Stimulated activated CD4-positive, alpha-beta T cell treated with anti-CD3 and anti-CD28 coated beads, Interleukin-2, amount 100 ng/mL, for 4 hours (primary cell): ENCODE data around the gene SHC2.
"Not testable (repeated sequence)": the region's sequence is repeated elsewhere in the genome, so short reads cannot be mapped to it uniquely, and the experiment has no call there.

Experiments
- DNase-seq: peaks from one replicate; pipeline ENCODE4 v3.0.0-alpha.2; 2020; ENCODE audit warnings: low read depth

Gene SHC2

DNA sequence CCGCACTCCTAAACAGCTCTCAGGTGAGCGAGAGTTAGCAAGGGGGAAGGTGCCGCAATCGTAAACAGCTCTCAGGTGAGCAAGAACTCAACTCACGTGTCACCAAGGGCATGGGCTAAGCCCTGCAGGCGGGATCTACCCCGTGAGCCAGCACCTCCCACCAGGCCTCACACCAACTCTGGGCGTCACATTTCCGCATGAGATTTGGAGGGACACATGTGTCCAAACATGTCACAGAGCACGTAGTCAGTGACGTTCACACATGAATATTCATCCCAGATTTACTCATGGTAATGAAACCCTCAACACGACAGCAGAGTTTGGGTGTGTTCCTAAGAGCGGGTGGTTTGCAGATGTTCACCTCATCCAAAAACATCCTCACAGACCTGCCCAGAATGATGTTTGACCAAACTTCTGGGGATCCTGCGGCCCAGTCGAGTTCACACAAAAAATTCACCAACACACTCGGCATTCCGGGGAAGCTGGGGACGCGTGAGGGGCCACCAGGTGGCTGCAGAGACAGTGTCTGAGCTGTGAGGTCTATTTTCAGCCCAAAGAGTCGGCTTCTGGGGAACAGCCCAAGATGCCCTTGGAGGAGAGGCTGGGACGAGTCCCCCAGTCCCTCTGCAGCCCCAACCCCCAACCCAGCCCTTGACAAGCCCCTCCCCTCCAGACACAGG lies 71.4 kb downstream of the SHC2 start:
- no peak for DNase-seq

DNA sequence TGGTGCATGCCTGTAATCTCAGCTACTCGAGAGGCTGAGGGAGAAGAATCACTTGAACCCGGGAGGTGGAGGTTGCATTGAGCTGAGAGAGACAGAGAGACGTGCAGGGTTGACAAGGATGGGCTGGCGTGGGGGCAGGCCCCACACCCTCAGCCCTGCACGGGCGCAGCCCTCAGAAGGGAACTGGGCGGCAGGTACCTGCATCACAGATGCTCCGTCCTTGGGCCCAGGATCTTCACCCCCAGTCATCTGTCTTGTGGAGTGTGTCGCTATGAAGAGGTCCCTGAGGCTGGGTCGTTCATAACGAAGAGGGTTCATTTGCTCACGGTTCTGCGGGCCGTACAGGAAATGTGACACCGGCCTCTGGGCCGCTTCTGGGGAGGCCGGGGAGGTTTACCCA lies 72.1 kb downstream of the SHC2 start:
- no peak for DNase-seq

- DNase-seq = no peak
Measured at GRCh38 chr19:387777-388176, 73.1 kb downstream of the SHC2 start.

DNA sequence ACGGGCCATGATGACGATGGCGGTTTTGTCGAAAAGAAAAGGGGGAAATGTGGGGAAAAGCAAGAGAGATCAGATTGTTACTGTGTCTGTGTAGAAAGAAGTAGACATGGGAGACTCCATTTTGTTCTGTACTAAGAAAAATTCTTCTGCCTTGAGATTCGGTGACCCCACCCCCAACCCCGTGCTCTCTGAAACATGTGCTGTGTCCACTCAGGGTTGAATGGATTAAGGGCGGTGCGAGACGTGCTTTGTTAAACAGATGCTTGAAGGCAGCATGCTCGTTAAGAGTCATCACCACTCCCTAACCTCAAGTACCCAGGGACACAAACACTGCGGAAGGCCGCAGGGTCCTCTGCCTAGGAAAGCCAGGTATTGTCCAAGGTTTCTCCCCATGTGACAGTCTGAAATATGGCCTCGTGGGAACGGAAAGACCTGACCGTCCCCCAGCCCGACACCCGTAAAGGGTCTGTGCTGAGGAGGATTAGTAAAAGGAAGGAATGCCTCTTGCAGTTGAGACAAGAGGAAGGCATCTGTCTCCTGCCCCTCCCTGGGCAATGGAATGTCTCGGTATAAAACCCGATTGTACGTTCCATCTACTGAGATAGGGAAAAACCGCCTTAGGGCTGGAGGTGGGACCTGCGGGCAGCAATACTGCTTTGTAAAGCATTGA lies 74.1 kb downstream of the SHC2 start:
- DNase-seq = not testable (repeated sequence)

DNA sequence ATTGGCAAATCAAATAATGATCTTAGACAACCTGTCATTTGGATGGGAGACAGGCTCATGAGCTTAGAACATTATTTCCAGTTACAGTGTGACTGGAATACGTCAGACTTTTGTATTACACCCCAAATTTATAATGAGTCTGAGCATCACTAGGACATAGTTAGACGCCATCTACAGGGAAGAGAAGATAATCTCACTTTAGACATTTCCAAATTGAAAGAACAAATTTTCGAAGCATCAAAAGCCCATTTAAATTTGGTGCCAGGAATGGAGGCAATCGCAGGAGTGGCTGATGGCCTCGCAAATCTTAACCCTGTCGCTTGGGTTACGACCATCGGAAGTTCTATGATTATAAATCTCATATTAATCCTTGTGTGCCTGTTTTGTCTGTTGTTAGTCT lies 74.6 kb downstream of the SHC2 start:
- not testable (repeated sequence) for DNase-seq

DNA sequence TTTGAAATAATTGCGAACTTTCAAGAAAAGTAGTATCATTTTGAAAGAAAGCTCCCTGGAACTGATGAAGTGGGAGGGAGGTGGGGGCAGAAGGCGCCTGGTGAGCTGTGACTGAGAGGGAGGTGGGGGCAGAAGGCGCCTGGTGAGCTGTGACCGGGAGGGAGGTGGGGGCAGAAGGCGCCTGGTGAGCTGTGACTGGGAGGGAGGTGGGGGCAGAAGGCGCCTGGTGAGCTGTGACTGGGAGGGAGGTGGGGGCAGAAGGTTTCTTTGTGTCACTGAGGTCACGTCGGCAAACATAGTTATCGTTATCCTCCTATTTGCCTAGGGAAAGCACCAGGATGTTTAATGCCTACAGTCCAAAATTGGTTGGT lies 76.0 kb downstream of the SHC2 start:
- no peak for DNase-seq

- no peak for DNase-seq
Measured at GRCh38 chr19:383922-384798, 76.7 kb downstream of the SHC2 start.

GRCh38 chr19:383040-383439 lies 77.8 kb downstream of the SHC2 start:
- no peak for DNase-seq

DNA sequence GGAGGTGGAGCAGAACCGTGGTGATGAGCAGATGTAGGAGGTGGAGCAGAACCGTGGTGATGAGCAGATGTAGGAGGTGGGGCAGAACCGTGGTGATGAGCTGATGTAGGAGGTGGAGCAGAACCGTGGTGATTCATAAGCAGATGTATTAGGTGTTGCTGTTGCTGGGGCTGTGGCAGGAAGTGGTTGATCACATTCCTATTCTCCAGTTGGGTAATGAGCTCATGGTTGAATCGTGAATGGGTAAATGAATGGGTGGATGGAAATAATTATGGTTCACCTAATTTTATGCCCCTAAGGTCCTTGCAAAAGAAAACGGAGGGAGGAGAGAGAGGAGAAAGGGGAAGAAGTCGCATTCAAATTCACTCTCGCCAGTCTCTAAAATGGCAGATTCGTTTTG lies 78.3 kb downstream of the SHC2 start:
- DNase-seq = peak; percentile 43

DNA sequence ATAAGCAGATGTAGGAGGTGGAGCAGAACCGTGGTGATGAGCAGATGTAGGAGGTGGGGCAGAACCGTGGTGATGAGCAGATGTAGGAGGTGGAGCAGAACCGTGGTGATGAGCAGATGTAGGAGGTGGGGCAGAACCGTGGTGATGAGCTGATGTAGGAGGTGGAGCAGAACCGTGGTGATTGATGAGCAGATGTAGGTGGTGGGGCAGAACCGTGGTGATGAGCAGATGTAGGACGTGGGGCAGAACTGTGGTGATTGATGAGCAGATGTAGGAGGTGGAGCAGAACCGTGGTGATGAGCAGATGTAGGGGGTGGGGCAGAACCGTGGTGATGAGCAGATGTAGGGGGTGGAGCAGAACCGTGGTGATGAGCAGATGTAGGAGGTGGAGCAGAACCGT lies 78.9 kb downstream of the SHC2 start:
- DNase-seq = not testable (repeated sequence)

DNA sequence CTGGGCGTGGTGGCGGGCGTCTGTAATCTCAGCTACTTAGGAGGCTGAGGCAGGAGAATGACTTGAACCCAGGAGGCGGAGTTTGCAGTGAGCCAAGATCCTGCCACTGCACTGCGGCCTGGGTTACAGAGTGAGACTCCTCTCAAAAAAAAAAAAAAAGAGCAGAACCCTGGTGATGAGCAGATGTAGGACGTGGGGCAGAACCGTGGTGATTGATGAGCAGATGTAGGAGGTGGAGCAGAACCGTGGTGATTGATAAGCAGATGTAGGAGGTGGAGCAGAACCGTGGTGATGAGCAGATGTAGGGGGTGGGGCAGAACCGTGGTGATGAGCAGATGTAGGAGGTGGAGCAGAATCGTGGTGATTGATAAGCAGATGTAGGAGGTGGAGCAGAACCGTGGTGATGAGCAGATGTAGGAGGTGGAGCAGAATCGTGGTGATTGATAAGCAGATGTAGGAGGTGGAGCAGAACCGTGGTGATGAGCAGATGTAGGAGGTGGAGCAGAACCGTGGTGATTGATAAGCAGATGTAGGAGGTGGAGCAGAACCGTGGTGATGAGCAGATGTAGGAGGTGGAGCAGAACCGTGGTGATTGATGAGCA lies 80.1 kb downstream of the SHC2 start:
- DNase-seq = not testable (repeated sequence)

GRCh38 chr19:379796-380195 lies 81.0 kb downstream of the SHC2 start:
- DNase-seq = no peak

DNA sequence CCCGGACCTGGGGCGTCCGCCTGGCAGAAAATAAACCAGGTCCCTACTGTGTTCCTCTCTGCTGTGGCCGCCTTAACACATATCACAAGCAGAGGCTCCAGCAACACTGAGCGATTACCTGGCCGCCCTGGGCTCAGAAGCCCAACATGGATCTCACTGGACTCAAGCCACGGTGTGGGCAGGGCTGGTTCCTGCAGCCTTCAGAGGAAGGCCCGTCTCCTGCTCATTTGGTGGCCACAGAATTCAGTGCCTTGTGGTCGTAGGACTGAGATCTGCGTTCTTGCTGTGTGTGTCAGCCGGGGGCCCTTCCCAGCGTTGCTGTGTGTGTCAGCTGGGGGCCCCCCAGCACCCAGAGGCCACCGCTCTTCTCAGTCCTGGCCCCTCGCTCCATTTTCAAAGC lies 82.1 kb downstream of the SHC2 start:
- DNase-seq = no peak

DNA sequence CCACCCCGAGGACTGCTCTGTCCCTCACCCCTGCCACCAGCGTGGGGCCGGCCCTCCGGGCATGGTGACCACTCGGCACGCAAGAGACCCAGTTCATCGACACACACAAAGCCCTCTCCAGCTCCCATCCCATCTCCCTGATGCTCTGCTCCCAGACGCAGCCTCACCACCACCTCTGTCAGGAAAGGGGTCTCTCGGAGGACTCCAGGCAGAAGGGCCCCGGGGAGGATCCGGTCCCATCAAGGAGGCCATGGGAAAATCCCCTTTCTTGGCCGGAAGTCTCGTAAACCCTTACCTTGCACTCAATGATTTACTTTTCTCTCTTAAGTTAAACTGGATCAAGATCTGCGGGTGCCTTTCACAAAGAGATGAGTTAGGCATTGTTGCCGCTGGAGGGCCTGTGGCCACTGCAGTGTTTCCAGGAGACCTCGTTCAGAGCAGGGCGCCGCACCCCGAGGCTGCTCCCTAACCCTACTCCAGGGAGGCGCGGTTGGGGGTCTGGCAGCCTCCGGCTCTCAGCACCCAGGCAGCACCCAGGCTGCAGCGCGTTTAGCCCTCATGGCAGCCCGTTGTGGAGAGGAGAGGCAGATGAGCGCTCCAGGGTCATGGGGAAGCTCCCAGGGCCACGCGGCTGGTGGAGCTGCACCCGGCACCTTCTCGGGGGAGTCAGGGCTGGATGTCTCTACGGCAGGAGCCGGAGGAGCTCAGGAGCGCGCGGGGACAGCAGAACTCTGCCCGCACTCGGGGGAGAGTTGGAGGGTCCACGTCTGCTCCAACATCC lies 82.8 kb downstream of the SHC2 start:
- no peak for DNase-seq

GRCh38 chr19:376111-376470 lies 84.7 kb downstream of the SHC2 start:
- DNase-seq = no peak

DNA sequence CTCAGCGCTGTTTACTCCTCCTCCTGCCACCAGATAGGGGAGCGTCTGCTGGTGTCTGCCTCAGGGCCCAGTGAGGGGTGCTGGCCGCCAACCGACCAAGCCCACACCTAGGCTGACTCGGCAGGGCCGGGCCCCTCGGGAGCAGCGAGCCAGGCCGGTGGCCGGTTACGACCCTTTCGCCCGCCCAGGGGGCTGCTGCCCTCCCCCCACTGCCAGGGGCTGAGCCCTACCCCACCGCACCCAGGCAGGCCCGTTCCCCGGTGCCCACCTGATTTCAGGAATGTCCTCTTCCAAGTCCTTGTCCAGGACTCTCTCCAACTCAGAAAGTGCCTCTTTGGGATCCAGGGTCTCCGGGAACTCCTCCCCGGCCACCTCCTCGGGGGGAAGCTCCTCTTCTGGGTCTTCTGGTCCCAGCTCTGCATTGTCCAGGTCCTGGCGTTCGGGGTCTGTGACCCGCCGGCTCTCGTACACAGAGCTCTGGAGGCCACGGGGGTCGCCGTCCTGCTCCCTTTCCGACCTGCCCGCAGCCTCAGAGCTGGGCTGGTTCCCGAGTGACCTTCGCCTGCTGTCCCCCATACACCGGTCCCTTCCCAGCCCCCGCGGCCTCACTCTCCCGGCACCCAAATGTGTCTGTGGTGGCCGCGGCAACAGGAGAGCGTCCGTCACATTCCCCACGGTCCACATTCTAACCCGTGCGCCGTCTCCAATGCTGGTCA lies 85.3 kb downstream of the SHC2 start:
- DNase-seq = no peak

GRCh38 chr19:374886-375235 lies 86.0 kb downstream of the SHC2 start:
- DNase-seq = no peak

DNA sequence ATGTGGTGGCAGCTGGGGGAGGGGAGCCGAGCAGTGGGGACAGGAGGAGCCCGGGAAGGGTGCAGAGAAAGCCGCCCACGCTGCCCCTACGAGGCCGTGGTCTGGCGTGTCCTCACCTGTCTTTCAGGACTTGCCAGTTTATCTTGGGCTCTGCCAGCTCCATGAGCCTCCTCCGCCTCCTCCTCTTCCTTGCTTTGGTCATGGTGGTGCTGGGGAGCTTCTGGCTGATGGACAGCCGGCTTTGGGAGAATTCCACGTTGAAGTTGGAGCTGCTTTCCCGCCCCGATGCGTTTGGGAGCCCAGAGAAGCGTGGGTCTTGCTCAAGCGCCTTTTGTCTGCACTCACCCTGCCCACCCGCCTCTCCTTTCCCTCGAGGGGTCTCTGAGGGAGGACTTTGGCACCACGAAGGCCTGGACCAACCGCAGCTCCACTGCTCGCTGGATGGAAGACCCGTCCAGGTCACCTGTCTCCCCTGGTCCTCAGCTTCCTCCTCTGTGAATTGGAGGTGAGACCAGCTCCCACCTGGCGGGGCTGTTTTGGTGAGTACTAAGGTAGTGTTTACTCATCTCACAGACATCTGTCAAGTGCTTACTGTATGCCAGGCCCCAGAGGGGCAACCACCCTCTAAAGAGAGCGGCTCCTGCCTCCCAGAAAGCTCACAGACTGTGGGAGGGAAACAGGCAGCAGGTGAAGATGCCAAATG lies 86.5 kb downstream of the SHC2 start:
- DNase-seq = no peak

GRCh38 chr19:373391-374182 lies 87.2 kb downstream of the SHC2 start:
- DNase-seq = no peak
